ENCODE data around the gene PHETA1.
"Not testable (repeated sequence)": the region's sequence is repeated elsewhere in the genome, so short reads cannot be mapped to it uniquely, and the experiment has no call there.

Gene PHETA1

DNA sequence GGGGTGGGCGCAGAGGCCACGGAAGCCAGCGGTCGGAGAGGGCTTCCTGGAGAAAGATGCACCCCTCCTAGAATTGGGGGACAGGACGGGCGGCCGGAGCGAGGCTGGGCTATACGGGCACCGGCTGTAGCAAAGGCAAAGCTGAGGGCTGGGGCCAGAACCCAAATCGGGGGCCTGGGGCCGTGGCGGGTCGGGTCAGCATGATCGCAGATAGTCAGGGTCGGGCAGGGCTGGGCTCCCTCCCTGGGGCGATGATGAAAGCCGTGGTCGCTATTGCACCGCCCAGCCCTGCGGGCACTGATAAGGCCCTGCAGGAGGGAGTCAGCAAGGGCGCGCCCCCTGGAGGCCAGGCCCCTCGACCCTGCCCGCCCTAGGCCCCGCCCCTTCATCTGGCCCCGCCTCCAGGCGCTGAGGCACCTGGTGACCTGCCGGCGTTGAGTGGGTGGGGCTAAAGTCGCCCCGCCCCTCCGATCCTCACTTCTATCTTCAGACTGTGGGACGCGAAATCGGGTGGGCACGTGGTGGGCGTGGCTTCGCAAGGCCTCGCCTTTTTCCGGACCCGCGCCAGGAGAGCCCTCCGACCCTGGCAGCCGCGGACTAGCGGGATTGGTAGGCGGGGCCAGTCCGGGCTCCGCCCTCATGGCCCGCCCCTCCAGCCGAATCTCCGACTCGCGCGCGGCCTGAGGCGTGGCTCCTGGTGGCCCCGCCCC lies 36.4 kb upstream of the PHETA1 start:
- no peak for DNase-seq (ENCODE audit: low read depth)

- DNase-seq (ENCODE audit: low read depth) = no peak
These were observed 35.7 kb upstream of the PHETA1 start for GRCh38 chr12:111404362-111405148.

DNA sequence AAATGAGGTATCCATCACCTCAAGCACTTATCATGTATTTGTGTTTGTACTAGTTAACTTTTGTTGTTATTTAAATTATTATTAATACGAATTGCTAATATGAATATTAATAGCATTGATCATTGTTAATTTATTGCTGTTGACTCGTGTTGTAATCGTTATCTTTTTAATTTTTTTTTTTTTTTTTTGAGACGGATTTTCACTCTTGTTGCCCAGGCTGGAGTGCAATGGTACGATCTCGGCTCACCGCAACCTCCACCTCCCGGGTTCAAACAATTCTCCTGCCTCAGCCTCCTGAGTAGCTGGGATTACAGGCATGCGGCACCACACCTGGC lies 33.6 kb upstream of the PHETA1 start:
- not testable (repeated sequence) for DNase-seq (ENCODE audit: low read depth)

GRCh38 chr12:111401167-111401605 lies 32.3 kb upstream of the PHETA1 start:
- no peak for DNase-seq (ENCODE audit: low read depth)

- not testable (repeated sequence) for DNase-seq (ENCODE audit: low read depth)
These were observed 31.0 kb upstream of the PHETA1 start for GRCh38 chr12:111399741-111400404.

DNA sequence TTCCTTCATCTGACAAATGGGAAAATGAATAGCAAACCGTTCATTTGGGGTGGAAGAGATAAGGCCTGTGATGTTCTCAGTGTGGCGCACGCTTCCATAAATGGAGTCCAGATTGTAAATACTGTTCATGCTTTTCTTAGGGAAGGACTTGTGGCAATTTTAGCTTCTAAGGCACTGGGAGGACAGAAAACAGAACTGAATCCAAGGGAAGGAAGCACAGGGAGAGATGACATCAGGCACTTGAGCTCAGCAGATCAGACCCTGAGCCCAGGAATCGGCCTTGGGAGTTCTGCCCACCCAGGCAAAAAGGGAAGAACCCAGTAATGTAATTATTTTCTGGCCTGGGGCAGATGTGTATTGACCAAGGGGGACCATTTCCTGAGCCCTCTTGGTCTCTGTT lies 29.6 kb upstream of the PHETA1 start:
- DNase-seq (ENCODE audit: low read depth) = no peak

DNA sequence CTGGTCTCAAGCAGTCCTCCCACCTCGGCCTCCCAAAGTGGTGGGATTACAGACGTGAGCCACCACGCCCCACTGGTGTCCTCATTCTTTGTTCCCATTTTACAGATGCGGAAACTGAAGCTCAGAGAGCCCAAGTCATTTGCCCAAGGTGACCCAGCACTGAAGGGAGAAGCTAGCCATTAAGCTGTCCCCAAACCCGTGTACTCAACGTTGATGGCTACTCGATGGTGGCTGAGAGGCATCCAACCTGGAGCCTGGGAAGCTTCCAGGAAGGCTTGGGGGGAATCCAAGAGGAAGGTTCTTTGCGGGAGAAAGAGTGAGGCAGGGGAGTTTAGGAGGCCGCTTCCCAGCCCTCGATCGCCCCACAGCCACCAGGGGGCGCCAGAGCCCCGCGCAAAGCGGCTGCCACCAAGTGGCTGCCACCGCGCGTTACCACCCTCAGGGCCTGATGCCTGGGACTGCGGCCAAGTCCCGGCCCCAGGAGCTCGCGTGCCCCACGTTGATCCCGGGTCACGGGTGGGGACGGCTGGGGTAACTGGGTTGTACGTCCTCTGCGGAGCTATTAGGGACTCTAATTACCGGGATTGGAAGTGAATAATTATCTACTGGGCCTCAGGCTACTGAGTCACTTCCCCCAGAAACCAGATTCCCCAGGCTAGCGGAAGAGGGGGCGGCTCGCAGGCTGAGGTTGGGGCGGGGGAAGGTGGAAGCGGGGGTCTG lies 28.0 kb upstream of the PHETA1 start:
- no peak for DNase-seq (ENCODE audit: low read depth)

DNA sequence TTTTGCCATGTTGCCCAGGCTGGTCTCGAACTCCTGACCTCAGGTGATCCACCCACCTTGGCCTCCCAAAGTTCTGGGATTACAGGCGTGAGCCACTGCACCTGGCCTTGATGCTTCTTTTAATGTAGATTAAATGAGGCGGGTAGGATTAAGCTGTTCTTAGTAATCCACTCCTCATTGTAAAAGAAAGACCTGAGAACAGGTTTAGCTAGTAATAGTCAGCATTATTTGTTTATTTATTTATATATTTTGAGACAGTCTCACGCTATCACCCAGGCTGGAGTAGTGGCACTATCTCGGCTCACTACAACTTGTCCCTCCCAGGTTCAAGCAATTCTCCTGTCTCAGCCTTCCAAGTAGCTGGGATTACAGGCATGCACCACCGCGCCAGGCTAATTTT lies 27.4 kb upstream of the PHETA1 start:
- not testable (repeated sequence) for DNase-seq (ENCODE audit: low read depth)

DNA sequence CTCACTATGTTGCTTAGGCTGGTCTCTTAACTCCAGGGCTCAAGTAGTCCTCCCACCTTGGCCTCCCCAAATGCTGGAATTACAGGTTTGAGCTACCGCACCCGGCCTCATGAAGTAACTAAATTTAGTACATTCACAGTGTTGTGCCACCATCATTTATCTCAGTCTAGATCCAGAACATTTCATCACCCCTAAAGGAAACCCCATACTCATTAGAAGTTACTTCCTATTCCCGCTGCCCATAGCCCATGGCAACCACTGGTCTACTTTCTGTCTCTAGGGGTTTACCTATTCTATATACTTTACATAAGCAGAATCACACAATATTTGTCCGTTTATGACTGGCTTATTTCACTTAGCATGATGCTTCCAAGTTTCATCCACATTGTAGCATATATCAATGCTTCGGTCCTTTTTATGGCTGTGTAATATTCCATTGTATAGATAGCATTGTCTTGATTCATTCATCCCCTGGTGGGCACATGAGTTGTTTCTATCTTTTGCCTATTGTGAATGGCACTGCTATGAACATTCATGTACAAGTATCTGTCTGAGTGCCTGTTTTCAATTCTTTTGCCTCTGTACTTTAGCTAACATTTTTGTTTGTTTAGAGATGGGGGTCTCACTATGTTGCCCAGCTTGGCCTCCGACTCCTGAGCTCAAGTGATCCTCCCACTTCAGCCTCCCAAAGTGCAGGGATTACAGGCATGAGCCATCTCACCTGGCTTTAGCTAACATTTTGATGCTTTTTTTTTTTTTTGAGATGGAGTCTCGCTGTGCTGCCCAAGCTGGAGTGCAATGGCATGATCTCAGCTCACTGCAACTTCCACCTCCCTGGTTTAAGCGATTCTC lies 26.7 kb upstream of the PHETA1 start:
- DNase-seq (ENCODE audit: low read depth) = no peak

GRCh38 chr12:111394480-111394879 lies 25.6 kb upstream of the PHETA1 start:
- DNase-seq (ENCODE audit: low read depth) = no peak

GRCh38 chr12:111393700-111394300 lies 24.9 kb upstream of the PHETA1 start:
- DNase-seq (ENCODE audit: low read depth) = no peak

DNA sequence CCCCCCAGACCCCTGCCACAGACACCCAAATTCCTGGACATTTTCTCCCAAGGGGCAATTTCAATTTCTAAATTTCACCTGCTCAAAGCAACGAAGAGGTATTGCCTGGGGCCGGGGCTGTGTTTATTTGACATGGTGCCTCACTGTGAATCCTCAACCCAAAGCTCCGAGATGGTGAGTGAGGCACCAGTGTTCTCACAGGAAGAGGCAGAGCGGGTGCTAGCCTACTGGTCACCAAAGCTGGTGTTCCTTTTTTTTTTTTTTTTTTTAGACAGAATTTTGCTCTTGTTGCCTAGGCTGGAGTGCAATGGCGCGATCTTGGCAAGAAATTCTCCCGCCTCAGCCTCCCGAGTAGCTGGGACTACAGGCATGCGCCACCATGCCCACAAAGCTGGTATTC lies 22.0 kb upstream of the PHETA1 start:
- no peak for DNase-seq (ENCODE audit: low read depth)

DNA sequence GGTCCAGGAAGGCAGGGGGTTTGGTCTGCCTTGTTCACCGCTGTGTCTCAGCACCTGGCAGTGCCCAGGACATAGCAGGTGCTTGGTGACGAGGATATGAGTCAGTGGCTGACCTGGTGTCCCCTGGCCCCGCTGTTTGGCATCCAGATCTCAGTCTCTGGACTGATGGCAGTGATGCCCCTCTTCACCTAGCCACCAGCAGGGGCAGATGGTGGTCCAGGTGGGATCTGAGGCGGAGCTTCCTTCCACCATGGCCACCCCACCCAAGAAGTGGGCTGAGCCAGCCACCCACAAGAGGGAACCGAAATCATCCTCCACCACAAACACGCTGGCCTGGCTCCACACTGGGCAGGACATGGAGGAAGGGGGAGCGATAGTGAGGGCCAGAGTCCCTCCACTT lies 20.7 kb upstream of the PHETA1 start:
- no peak for DNase-seq (ENCODE audit: low read depth)

- no peak for DNase-seq (ENCODE audit: low read depth)
These were observed 18.9 kb upstream of the PHETA1 start for GRCh38 chr12:111387747-111388323.

GRCh38 chr12:111386885-111387284 lies 18.0 kb upstream of the PHETA1 start:
- no peak for DNase-seq (ENCODE audit: low read depth)

DNA sequence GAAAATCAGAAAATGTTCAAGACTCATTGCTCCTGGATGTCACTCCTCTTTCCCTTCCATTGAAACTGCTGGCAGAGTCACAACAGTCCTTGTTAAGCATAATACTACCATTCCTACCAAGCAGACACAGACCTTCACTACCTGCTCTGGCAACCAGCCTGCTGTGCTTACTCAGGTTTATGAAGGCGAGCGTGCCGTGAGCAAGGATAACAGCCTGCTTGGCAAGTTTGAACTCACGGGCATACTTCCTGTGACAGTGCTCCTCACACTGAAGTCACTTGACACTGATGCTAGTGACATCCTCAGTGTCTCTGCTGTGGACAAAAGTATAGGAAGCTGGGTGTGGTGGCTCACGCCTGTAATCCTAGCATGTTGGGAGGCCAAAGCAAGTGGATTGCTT lies 15.7 kb upstream of the PHETA1 start:
- DNase-seq (ENCODE audit: low read depth) = no peak

DNA sequence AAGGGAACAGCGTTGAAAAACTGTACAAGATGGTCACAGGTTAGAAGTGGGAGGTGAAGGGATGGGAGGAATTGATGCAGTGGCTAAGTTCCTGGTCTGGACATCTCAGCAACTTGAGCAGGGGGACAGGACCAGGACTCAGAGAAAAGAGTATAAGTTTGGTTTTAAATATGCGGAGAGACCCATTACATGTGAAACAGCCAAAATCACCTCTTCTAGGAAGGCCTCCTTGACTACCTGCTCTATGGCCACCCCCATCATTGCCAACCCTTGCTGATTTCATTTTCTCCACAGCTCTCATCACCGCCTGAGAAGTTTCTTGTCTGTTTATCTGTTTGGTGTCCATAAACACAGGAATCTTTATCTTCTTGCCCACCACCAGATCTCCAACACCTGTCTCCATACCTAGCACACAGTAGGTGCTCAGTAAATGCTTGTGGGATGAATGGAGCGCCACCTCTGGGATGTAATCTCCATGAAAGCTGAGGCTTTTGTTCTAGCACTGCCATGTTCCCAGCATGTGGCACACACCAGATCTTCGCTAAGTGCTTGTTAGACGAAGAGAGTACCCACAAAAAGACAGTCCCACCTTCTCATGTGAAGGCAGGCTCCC lies 11.2 kb upstream of the PHETA1 start:
- no peak for DNase-seq (ENCODE audit: low read depth)

- no peak for DNase-seq (ENCODE audit: low read depth)
These were observed 8.5 kb upstream of the PHETA1 start for GRCh38 chr12:111377440-111377839.

- not testable (repeated sequence) for DNase-seq (ENCODE audit: low read depth)
These were observed 4.3 kb upstream of the PHETA1 start for GRCh38 chr12:111373231-111373630.

GRCh38 chr12:111369496-111370220 lies 763 bp upstream of the PHETA1 start:
- DNase-seq (ENCODE audit: low read depth) = no peak
